Neural crest cell (in vitro differentiated cells): ENCODE results near the gene BEAN1. TPM values are rescaled to one million over a fixed set of nuclear protein-coding genes. Genes with fewer than 3 reads are reported as not detected.

Experiments used
- DNase-seq: peaks from one replicate; pipeline ENCODE4 v3.0.0; 2021; ENCODE audit warnings: low read depth, mixed read lengths, low spot score
- H3K27ac Mint-ChIP-seq: one replicate; pipeline ENCODE4 v1.8.0; 2021; ENCODE audit warnings: mild to moderate bottlenecking, mixed read lengths; ENCODE audit not compliant: unreplicated experiment
- H3K27me3 Mint-ChIP-seq: 2 replicates; pipeline ENCODE4 v1.8.0; 2021; ENCODE audit warnings: low read depth, mild to moderate bottlenecking, mixed read lengths
- H3K36me3 Mint-ChIP-seq: 2 replicates; pipeline ENCODE4 v1.8.0; 2021; ENCODE audit warnings: low read depth, mild to moderate bottlenecking, mixed read lengths
- H3K4me1 Mint-ChIP-seq: 2 replicates; pipeline ENCODE4 v1.8.0; 2021; ENCODE audit warnings: mixed read lengths
- H3K4me3 Mint-ChIP-seq: one replicate; pipeline ENCODE4 v1.8.0; 2021; ENCODE audit warnings: mild to moderate bottlenecking, mixed read lengths
- H3K9me3 Mint-ChIP-seq: 2 replicates; pipeline ENCODE4 v1.8.0; 2021; ENCODE audit warnings: mixed read lengths
- CTCF ChIP-seq: fragments of 200-600 bp; sonication (generic); conservative IDR thresholded peaks from 2 replicates; pipeline ENCODE4 v1.5.0; 2021; ENCODE audit warnings: antibody characterized with exemption, mild to moderate bottlenecking
- total RNA-seq: library from RNA; stranded (reverse); gene quantifications from 2 replicates; pipeline ENCODE4 v1.2.1, GENCODE V29; 2021

Gene BEAN1
- total RNA-seq, 1 donor from 2014 or later, result 1.5 TPM

GRCh38 chr16:66519482-66520373 is 92.6 kb downstream of the BEAN1 start:
- H3K27me3 Mint-ChIP-seq, result no peaks in the 10 kb centered on the region
- no peak overlapping the region for H3K27ac Mint-ChIP-seq

GRCh38 chr16:66520406-66521170 is 93.5 kb downstream of the BEAN1 start:
- Mint-ChIP-seq H3K4me1 (peaks cover 38% of the 10 kb centered on the region), H3K27me3 (no peaks in the 10 kb centered on the region), H3K27ac (no peak overlapping the region), H3K9me3 (no peaks in the 10 kb centered on the region), H3K36me3 (peaks cover 7% of the 10 kb centered on the region), H3K4me3 (no peak overlapping the region)
- no peak for DNase-seq
- no peak for TF ChIP-seq CTCF

More at GRCh38 chr16:66519482-66520373, 92.6 kb downstream of the BEAN1 start:
- Mint-ChIP-seq H3K36me3 (peaks cover 7% of the 10 kb centered on the region), H3K4me1 (peaks cover 46% of the 10 kb centered on the region), H3K9me3 (no peaks in the 10 kb centered on the region), H3K4me3 (no peak overlapping the region)
- TF ChIP-seq CTCF, result no peak
- no peak for DNase-seq

GRCh38 chr16:66521252-66521713 is 94.2 kb downstream of the BEAN1 start:
- Mint-ChIP-seq H3K27me3 (no peaks in the 10 kb centered on the region), H3K36me3 (peaks cover 10% of the 10 kb centered on the region), H3K4me3 (no peak overlapping the region), H3K4me1 (peaks cover 33% of the 10 kb centered on the region), H3K9me3 (no peaks in the 10 kb centered on the region), H3K27ac (peak overlapping the region; percentile 92)
- TF ChIP-seq CTCF, result no peak
- DNase-seq, result no peak

- no peak for DNase-seq
- Mint-ChIP-seq H3K27me3 (no peaks in the 10 kb centered on the region), H3K36me3 (peaks cover 10% of the 10 kb centered on the region), H3K4me1 (peaks cover 24% of the 10 kb centered on the region), H3K27ac (peak overlapping the region; percentile 92), H3K4me3 (no peak overlapping the region), H3K9me3 (no peaks in the 10 kb centered on the region)
- no peak for TF ChIP-seq CTCF
Measured at GRCh38 chr16:66521951-66522771, 95.1 kb downstream of the BEAN1 start.
